ENCODE measurements around the gene JAKMIP2.
A peak's percentile ranks its signal among the peaks of the same experiment; 100 is the strongest.
"Not testable (repeated sequence)": the region's sequence is repeated elsewhere in the genome, so short reads cannot be mapped to it uniquely, and the experiment has no call there.

Gene JAKMIP2

DNA sequence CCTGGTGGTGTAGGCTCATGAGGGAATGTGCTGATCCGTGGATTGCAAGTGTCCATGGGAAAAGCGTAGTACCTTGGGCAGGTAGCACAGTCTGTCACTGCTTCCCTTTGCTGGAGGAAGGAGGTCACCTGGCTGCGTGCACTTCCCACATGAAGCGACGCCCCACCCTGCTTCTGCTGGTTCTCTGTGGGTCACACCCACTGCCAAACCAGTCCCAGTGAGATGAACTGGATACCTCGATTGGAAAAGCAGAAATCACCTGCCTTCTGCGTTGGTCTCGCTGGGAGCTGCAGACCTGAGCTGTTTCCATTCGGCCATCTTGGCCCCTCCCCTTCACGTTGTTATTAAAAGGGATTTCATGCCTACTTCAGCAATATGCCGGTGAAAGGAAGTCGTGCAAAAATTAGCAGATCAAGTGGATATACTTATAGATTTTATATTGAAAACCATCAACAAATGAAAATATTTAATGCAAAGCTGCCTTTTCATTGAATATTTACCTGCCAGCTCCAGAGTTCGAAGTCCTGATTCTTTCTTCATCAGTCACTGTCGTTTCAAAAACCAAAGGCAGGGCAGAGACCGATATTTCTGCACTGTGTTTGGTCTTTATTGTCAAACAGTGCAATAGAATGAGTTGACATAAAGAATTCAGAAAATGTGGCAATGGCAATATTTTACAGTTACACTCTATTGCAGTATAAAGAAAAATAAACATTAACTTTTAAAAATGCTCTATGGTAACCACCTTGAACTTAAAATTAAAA, 123.2 kb downstream of the JAKMIP2 start:
- no peak for DNase-seq

DNA sequence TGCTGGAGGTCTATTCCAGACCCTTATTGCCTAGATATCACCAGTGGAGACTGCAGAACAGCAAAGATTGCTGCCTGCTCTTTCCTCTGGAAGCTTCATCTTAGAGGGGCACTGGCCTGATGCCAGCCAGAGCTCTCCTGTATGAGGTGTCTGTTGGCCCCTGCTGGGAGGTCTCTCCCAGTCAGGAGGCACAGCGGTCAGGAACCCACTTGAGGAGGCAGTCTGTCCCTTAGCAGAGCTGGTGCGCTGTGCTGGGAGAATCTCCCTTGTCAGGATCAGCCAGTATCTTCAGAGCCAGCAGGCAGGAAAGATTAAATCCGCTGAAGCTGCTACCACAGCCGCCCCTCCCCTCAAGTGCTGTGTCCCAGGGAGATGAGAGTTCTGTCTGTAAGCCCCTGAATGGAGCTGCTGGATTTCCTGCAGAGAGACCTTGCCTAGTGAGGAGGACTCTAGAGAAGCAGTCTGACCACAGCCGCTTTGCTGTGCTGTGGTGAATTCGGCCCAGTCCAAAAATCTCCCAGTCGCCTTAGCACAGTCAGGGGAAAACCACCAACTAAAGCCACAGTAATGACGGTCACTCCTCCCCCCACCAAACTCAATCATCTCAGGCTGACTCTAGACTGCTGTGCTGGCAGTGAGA, 124.1 kb downstream of the JAKMIP2 start:
- DNase-seq, result no peak

DNA sequence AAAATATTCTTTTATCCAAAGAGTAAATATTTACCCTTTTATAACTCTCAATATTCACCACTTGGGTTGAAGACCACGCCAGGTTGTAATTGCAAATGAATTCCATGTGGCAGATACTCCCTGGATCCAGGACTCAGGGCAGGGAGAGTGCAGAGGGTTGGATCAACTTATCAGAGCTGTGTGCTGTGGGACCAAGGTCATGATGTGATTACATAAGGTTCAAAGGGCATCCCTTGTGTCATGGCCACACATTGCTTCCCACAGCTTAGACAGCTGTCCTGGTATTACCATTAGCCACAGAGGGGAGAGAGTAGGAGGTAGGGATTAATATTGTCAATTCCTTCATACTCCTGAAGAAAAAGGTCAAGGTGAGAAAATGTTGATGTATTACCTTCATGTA, 133.9 kb downstream of the JAKMIP2 start:
- no peak for DNase-seq

DNA sequence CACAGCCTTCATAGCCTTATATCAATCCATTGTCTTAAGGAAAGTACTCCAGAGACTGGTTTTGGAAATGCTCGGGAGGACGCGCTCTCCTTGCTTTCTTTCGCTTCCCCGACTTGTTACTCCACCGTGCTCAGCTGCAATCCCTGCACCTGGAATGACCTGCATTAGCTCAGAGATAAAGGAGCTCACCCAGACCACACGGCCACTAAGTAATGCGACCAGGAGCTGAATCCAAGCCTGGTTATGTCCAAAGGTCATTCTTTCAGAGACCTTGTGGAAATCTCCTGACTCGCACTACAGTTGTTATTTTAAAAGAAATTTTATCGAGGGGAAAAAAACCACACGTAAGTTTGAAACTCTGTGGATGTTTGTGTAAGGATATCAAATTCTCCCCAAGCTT, 137.3 kb downstream of the JAKMIP2 start:
- DNase-seq, result no peak

DNA sequence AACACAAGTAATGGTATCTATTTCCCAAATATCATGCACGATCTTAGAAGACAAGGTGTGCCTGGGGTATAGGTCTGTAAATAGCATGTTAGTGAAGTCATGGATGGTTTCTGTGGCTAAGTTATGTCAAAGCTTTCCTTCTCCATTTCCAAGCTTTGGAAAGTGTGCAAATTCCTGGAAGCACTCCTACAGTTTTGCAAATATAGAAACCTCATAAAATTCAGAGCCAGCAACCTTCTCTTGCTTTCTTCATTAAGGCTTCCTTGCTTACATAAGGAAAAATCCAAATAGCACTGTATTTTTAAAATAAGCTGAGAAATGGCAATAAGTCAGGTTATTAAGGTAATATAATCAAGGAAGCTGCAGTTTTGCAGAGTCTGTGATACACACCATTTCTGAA, 138.1 kb downstream of the JAKMIP2 start:
- no peak for DNase-seq

DNA sequence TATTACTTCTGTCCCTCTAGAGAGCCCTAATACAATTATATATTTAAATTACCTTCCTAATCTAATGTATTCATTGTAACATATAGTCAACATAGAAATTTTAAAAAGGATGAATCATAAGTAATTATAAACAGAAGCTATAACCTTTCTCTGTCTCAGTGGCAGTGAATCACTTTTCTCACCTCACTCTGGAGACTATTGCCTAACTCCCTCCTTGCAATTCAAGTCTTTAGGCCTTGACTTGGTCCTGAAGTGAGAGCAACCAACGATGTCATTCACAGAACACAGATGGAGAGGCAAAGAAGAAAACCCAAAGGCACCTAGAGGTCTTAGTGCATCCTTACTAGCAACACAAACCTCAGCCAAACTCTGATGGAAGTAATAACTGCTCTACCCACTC, 139.4 kb downstream of the JAKMIP2 start:
- DNase-seq, result no peak

DNA sequence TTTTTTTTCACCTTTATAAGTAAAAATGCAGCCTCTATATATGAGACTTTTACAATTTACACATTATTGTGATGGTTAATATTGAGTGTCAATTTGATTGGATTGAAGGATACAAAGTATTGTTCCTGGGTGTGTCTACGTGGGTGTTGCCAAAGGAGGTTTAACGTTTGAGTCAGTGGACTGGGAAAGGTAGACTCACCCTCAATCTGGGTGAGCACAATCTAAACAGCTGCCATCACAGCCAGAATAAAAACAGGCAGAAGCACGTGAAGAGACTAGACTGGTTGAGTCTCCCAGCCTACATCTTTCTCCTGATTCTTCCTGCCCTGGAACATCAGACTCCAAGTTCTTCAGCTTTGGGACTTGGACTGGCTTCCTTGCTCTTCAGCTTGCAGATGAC, 139.9 kb downstream of the JAKMIP2 start:
- no peak for DNase-seq

DNA sequence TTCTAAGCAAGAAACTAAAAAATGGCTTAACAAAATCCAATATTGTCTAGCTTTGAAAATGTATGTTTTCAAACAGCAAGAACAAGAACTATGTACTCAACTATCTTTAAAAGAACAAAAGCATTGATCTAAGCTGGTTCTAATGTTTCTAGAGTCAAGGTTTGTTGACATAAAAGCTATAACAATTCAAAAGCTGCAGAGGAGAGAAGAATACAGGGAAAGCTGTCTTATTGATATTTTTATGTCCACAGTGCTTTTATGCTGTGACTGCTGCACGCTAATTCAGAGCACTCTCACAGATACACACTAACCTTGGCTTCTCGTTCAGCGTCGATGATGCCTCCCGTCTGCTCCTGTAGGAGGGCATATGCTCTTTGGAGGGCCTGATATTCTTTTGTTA, 143.2 kb downstream of the JAKMIP2 start:
- DNase-seq, result no peak

DNA sequence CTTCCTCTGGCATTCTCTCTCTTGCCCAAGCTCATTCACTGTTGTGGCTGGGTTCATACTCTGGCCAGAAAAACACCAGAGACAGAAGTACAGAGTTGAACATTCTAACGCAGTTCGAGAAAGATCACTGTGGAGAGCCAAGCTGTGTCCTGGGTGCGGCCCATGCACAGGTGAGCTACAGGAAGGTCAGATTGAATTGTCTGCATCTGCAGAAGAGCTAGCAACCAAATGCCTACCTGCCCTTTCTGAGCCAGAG, 145.9 kb downstream of the JAKMIP2 start:
- DNase-seq, result no peak

DNA sequence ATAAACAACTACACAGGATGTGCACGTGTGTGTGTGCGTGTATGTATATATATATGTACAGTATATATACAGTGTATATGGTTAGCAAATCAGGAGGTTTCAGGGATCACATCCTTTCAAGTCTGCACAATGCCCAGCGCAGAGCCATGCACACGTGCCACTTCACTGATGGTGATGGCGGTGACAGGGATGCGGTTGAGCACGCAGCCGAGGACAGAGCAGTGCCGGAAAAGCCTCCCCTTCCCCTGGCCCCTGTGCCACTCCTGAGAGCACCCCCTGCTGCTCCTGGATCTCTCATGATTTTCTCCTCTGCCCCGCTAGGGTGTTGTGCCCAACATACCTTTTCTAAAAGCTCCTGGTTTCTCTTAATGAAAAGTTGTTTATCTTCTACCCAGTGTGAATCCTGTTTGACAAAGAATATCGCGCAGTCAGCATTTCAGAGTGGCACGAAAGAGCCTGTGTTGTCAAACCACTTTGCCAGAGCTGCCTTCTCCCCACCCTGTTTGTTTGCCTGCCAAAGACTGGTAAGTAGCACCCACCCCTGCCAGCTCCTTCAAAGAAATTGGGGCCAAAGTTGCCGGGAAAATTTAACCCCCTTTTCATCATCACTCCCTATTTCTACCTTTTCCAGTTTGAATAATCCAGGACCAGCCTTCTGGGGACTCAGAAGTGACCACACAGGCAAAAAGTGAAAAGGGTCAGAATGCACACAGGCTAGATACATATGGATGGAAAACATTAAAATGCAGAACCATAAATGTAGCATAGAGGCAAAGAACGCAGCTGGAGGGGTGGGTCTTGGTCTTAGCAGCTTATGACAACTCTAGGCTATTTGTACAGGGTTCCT, 146.4 kb downstream of the JAKMIP2 start:
- peak in 14 of 56 donors; percentile 2 to 33 (median 9) for DNase-seq

DNA sequence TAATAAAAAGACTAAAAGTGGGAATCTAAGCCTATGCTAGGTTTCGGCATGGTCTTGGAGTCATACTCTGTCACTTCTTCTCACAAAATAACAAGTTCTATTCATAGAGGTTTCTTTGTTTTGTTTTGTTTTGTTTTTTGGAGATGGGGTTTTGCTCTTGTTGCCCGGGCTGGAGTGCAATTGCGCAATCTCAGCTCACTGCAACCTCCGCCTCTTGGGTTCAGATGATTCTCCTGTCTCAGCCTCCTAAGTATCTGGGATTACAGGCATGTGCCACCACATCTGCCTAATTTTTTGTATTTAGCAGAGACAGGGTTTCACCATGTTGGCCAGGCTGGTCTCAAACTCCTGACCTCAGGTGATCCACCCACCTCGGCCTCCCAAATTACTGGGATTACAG, 147.1 kb downstream of the JAKMIP2 start:
- not testable (repeated sequence) for DNase-seq

DNA sequence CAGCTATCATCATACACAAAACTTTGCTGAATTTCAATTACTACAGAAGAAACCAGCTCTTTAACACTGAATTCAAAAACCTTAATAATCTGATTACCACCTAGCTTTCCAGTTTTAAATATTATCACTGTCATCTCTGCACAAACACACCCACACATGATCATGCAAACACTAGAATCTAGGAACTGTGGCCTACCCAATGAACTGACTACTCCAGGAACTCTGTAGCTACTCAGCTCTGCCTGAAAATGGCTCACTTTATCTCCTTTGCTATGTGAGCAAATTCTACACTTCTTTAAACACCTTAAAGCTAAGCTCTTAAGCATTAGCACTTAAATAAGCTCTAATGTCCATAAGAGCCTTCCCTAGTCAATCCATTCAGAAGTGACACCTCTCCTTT, 149.4 kb downstream of the JAKMIP2 start:
- DNase-seq, result no peak

DNA sequence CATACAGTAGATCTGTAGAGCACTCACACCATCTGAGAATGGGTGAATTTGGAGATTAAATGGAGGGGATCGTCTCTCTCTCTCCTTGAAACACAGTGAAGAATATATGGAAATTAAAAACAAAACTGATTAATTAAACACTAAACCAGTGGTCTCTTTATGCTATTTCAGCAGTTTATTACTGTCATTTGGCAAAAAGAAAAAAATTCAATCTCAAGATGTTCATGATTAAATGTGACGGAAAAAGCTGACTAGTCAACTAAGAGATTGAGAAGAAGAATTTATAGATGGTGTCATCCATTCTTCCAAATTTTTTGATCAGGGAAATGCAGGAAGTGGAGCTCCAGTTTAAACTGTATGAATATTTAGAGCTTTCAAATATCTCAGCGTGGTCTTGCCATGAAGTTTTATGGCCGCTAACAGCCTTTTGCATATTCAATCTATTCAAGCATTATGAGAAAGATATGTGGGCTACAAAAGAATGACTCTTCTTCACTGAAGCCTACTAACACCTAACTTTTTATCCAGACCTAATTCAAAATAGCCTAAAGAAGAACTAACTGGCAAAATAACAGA, 151.0 kb downstream of the JAKMIP2 start:
- no peak for DNase-seq

DNA sequence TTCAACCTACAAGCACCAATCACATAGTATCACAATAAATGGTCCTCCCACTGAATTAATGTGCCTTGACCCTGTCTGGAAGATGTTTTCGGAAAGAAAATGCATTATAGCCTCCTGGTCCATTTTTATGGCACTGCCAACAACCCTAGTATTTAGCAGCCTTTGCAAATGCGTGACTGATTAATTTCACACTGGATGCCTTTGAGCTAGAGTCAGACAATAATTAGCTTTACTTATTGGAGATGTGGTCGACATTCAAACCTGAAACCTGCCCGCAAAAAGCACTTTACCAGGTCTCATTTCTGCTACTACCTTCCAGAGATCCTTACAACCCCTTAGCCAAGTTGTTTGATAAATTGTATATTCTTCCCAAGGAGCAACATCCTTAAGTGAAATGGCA, 153.3 kb downstream of the JAKMIP2 start:
- DNase-seq, result no peak

DNA sequence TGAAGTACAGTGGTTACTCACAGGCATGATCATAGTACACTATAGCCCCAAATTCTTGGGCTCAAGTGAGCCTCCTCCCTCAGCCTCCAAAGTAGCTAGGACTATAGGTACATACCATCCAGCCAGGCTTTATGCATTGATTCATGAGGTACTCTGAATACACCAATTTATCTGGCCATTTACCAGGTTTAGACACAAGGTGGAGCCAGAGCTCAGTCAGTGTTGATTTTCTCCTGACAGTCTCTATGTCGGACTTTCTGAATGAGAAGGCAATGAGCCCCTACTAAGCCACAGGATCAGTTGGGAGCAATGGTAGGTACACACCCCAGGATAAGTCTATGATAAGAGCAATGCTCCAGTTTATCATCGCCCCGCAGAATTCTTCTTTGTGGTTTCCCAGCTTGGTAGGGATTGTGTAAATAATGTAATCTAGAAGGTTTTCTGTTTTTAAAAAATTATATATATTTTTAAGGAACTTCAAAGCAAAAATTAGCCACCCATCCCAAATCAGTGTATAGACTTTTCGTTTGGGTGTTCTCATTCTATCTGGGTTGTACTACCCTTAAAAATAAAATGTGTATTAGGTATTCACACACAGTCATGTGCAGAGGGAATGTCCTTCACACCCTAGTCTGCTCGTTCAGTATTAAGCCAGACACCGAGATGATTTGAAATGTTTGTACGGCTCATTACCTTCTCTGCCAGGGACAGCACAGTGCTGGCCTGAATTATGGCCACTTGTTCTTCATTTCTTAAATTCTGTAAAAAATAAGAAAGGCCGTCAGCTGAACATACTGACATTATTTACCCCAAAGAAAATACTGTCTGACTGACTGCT, 154.3 kb downstream of the JAKMIP2 start:
- peak in 46 of 56 donors; percentile 1 to 90 (median 37) for DNase-seq

DNA sequence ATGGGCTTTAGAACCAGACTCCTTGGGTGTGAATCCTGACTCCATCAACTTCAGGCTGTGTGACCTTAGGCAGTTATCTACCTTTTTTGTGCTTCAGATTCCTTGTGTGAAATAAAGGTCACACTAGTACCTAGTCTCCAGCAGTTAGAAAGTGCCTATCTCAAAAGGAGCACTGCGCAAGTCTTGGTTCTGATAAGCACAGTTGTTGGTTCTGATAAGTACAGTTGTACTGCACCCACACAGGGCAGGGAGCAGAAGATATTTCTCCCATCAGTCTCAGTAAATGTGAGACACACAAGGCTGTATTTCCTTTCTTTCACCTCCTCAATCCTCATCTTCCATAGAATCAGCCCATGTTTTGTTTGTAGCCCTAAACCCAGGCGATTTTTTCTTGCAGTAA, 156.1 kb downstream of the JAKMIP2 start:
- DNase-seq, result no peak

DNA sequence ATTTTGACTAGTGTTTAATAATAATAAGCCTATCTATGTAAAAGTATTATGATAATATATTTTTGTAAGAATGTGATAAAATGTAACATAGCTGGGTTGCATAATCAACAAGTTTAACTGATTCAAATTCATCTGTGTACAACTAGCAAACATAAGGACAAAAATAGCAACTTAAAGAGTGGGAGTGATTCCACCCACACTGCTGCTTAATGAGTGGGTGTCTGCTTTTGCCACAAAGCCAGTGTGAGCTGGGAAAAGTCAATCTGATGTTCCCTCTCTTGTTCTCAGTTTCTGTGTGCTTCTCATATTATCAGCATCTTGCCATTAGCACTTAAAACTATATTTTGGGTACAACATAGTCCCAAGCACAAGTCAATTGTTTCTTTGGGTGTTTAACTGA, 161.5 kb downstream of the JAKMIP2 start:
- no peak for DNase-seq

DNA sequence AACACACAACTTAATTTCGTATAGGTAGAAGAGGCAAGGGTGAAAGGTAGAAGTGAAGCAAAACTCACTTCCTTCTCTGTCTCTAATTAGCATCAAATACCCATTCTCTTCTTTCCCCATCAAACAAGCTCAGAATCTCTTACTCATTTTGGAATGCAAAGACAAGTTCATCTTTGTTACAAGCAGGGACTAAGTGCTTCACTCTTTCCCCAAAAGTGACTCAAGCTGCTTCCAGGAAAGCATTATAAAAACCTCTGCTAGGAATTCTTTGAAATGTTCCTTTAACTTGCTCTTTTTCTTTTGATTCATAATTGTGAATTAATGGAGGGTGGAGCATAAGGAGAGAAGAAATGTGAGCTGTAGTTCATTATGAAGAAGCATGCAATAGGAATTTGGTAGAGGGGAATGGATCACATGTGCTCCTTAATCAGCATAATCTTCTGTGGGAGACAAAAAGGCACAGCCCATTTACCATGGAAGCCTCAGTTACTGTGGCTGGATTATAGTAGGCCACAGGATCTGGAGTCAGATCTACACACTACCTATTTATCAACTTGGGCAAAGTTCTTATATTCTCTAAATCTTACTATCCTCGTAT, 163.1 kb downstream of the JAKMIP2 start:
- no peak for DNase-seq

DNA sequence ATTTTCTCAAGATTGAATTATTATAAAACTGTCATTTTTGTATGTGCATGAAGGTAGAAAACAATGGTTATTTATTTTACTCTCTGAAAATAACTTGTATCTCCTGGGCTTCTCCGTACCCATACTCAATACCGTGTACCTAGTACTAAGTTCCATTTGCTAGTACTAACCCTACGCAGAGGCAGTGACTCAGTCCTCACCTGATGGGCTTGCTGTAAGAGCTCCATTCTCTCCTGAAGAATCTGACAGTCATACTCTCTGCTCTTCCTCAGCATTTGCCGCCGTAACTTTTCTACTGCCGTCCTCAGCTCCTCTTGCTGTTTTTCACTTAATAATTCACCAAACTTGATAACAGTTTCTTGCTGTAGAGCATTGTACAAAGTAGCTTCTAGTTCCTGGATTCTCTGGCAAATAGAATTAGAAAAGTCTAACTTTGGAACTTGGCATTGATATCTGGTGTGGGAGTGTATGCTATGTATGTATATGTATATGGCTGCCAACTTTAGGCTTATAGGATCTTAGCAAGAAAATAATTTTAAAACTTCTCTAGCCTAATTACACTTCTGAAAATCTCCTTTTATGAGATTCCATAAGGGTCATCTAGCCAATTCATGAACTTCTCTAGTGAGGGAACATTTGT, 164.7 kb downstream of the JAKMIP2 start:
- DNase-seq, result no peak

DNA sequence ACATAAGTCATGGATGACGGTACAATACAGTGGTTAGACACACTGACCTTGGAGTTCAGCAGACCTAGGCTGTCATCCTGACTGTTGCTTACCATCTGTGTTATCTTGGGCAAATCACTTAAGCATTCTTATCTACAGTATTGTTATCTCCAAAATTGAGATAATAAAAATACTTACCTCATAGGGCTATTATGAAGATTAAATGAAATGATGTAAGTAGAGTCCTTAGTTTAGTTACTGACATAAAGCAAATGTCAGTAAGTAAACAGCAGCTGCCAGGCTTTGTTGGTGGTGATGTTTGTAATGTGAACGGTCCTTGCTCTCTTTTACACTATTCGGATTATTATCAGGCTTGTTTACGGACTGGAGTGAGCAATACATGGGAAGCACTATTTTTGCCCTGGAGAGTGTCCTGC, 165.3 kb downstream of the JAKMIP2 start:
- DNase-seq, result no peak
